ENCODE data around the gene BSPRY. TPM values are rescaled to one million over a fixed set of nuclear protein-coding genes. Genes with fewer than 3 reads are reported as not detected.

Gene BSPRY
- total and polyA plus RNA-seq, 2 experiments from 2014 or later: 4.8 to 6.6 TPM

DNA sequence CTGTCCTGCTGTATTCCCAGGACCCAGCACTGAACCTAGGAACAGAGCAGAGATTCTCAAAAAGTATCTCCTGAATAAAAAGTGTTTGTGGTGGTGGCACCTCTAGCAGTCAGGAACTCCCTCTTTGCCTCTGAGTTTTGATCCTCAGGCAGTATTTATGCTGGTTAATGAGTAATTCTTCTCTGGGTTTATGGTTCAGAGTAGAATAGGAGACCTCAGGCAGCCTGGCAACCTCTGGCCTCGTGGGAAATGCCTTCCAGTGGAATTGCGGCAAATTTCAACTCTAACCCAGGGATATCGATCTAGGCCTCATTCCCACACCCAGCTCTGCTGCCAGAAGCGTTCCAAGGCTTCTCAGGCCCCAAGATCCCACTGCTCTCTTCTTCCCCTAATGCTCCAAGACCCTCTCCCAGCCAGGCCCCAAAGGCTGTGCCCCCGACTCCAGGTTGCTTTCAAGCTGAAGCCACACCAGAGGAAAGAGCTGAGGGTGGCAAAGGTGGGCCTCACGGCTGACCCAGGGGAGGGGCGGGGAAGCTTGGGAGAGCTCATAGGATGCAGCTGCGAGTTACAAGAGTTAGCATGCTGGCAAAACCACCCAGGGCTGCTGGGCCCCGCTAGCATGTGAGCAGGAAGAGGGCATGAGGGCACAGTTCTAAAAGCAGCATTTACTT, 38.4 kb downstream of the BSPRY start (continued):
- no peak for TF ChIP-seq NANOG (IDR thresholded peaks at IDR 0.05; ENCODE audit: borderline replicate concordance)
- TF ChIP-seq POLR2AphosphoS5 (IDR thresholded peaks at IDR 0.05; ENCODE audit: low read depth): no peak

DNA sequence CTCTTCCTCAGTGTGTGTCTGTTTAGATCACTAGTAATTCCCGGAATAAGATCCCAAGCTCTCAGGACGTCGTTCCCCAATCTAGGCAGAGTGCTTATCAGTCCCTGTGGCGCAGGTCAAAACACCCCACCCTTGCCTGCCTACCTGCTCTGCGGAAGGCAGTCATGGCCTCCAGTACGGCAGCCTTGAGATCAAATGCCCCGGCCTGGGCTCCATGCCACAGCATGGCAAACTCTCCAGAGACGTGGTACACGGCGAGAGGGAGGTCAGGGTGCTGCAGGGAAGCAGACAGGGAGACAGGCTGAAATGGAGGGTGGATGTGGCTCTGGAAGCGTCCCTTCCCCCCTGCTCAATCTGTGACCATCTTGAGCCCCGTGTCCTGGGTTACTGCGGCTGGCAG, 39.5 kb downstream of the BSPRY start:
- Histone ChIP-seq H3K27ac (ENCODE audit: low read depth) (no peak overlapping the region), H3K27me3 (ENCODE audit: insufficient read depth) (no peaks in the 10 kb centered on the region), H3K9me2 (ENCODE audit: insufficient read depth) (no peaks in the 10 kb centered on the region), H3K79me2 (replicated peaks; ENCODE audit: insufficient read depth) (no peaks in the 10 kb centered on the region), H3K36me3 (ENCODE audit: insufficient read depth) (no peaks in the 10 kb centered on the region), H3F3A (replicated peaks; ENCODE audit: low read depth) (no peaks in the 10 kb centered on the region), H3K4me1 (ENCODE audit: insufficient read depth) (no peaks in the 10 kb centered on the region), H3K4me3 (no peak overlapping the region), H4K20me1 (replicated peaks; ENCODE audit: insufficient read depth) (peaks cover 2% of the 10 kb centered on the region; the same call in 1 of the 2 replicates), H2AFZ (no peak overlapping the region), H3K4me2 (no peak overlapping the region)
- H3K9me3 Mint-ChIP-seq: no peaks in the 10 kb centered on the region
- no peaks in the 10 kb centered on the region for H3K4me1 Mint-ChIP-seq
- DNase-seq (ENCODE audit: low spot score) (no peak), ATAC-seq (no peak)
- H3K4me3 Mint-ChIP-seq: no peak overlapping the region
- peaks cover 11% of the 10 kb centered on the region; the same call in 2 of the 3 replicates for H3K36me3 Mint-ChIP-seq (ENCODE audit: low read depth)
- no peak overlapping the region for H3K27ac Mint-ChIP-seq
- H3K27me3 Mint-ChIP-seq (ENCODE audit: insufficient read depth, low read depth, poor library complexity): peaks cover 5% of the 10 kb centered on the region
- TF ChIP-seq POLR2AphosphoS5 (IDR thresholded peaks at IDR 0.05; ENCODE audit: low read depth): no peak
- no peak for TF ChIP-seq JUNB (IDR thresholded peaks at IDR 0.05; ENCODE audit: unreplicated experiment)
- no peak for TF ChIP-seq ZNF331 (CRISPR knock-in tag; IDR thresholded peaks at IDR 0.05; ENCODE audit: low read depth)
- no peak for TF ChIP-seq ETS1 (IDR thresholded peaks at IDR 0.05)
- TF ChIP-seq CTCF (conservative IDR thresholded peaks at IDR 0.05; ENCODE audit: low read depth in 2 of 2): no peak
- no peak for TF ChIP-seq ZNF114 (CRISPR knock-in tag; IDR thresholded peaks at IDR 0.05)
- TF ChIP-seq NANOG (IDR thresholded peaks at IDR 0.05; ENCODE audit: borderline replicate concordance): no peak
- no peak for TF ChIP-seq ZNF462 (CRISPR knock-in tag; IDR thresholded peaks at IDR 0.05)
- TF ChIP-seq CREB1 (CRISPR knock-in tag; IDR thresholded peaks at IDR 0.05; ENCODE audit: low read depth): no peak
- TF ChIP-seq STAT1 (IDR thresholded peaks at IDR 0.05; ENCODE audit: unreplicated experiment): no peak
- TF ChIP-seq REST (IDR thresholded peaks at IDR 0.05; ENCODE audit: unreplicated experiment): no peak
- TF ChIP-seq EZH2phosphoT487 (IDR thresholded peaks at IDR 0.05; ENCODE audit: unreplicated experiment): no peak
